Measurements from ENCODE around the gene ASB18. TPM values are rescaled to one million over a fixed set of nuclear protein-coding genes. Genes with fewer than 3 reads are reported as not detected.

ASB18 gene
- not detected for polyA plus RNA-seq

GRCh38 chr2:236264256-236264655 is at the start of gene ASB18:
Gene ASB18 (minus strand): TSS chr2:236264406. CDS start chr2:236264345, 61 bp downstream.
- no peak within 1 kb of the TSS for H3K4me3 ChIP-seq (ENCODE audit: low read depth in 1 of 2, low read length in 2 of 2)
- peaks cover 0 to 2% of the 10 kb centered on the region in 2 donors for H3K4me1 ChIP-seq (ENCODE audit: control insufficient read depth in 2 of 2, insufficient read depth in 2 of 2, low read length in 1 of 2)
- WGBS, 2 donors = 49 to 52% methylated on average over 8 of the region's 8 CpGs
- no peaks in the 10 kb centered on the region for H3K36me3 ChIP-seq (ENCODE audit: control insufficient read depth in 2 of 2, insufficient read depth in 2 of 2, low read length in 1 of 2)
- H3K27me3 ChIP-seq (ENCODE audit: control insufficient read depth in 1 of 2, insufficient read depth in 2 of 2, low read length in 2 of 2) = no peaks in the 10 kb centered on the region
- H3K27ac ChIP-seq (ENCODE audit: low read depth in 2 of 2, low read length in 1 of 2) = no peak within 1 kb of the TSS
- H3K9me3 ChIP-seq (ENCODE audit: control insufficient read depth in 2 of 2, insufficient read depth in 1 of 2, low read depth in 1 of 2, low read length in 1 of 2) = peaks cover 0 to 2% of the 10 kb centered on the region in 2 donors

GRCh38 chr2:236311286-236311685 is 47.1 kb upstream of the ASB18 start:
- Histone ChIP-seq H3K27ac (ENCODE audit: low read depth in 2 of 2, low read length in 1 of 2) (no peak overlapping the region), H3K4me1 (ENCODE audit: control insufficient read depth in 2 of 2, insufficient read depth in 2 of 2, low read length in 1 of 2) (no peaks in the 10 kb centered on the region), H3K9me3 (ENCODE audit: control insufficient read depth in 2 of 2, insufficient read depth in 1 of 2, low read depth in 1 of 2, low read length in 1 of 2) (peaks cover 0 to 3% of the 10 kb centered on the region in 2 donors), H3K4me3 (ENCODE audit: low read depth in 1 of 2, low read length in 2 of 2) (no peak overlapping the region), H3K27me3 (ENCODE audit: control insufficient read depth in 1 of 2, insufficient read depth in 2 of 2, low read length in 2 of 2) (no peaks in the 10 kb centered on the region), H3K36me3 (ENCODE audit: control insufficient read depth in 2 of 2, insufficient read depth in 2 of 2, low read length in 1 of 2) (no peaks in the 10 kb centered on the region)
- 76 to 84% methylated on average over 3 of the region's 3 CpGs for WGBS, 2 donors

GRCh38 chr2:236309669-236310029 is 45.4 kb upstream of the ASB18 start:
- Histone ChIP-seq H3K4me3 (ENCODE audit: low read depth in 1 of 2, low read length in 2 of 2) (no peak overlapping the region), H3K9me3 (ENCODE audit: control insufficient read depth in 2 of 2, insufficient read depth in 1 of 2, low read depth in 1 of 2, low read length in 1 of 2) (peaks cover 0 to 3% of the 10 kb centered on the region in 2 donors), H3K4me1 (ENCODE audit: control insufficient read depth in 2 of 2, insufficient read depth in 2 of 2, low read length in 1 of 2) (no peaks in the 10 kb centered on the region), H3K36me3 (ENCODE audit: control insufficient read depth in 2 of 2, insufficient read depth in 2 of 2, low read length in 1 of 2) (no peaks in the 10 kb centered on the region), H3K27me3 (ENCODE audit: control insufficient read depth in 1 of 2, insufficient read depth in 2 of 2, low read length in 2 of 2) (no peaks in the 10 kb centered on the region), H3K27ac (ENCODE audit: low read depth in 2 of 2, low read length in 1 of 2) (no peak overlapping the region)
- 40 to 56% methylated on average over 9 of the region's 9 CpGs for WGBS, 2 donors

GRCh38 chr2:236308855-236309668 is 44.9 kb upstream of the ASB18 start:
- Histone ChIP-seq H3K27ac (ENCODE audit: low read depth in 2 of 2, low read length in 1 of 2) (no peak overlapping the region), H3K27me3 (ENCODE audit: control insufficient read depth in 1 of 2, insufficient read depth in 2 of 2, low read length in 2 of 2) (no peaks in the 10 kb centered on the region), H3K9me3 (ENCODE audit: control insufficient read depth in 2 of 2, insufficient read depth in 1 of 2, low read depth in 1 of 2, low read length in 1 of 2) (peaks cover 0 to 3% of the 10 kb centered on the region in 2 donors), H3K36me3 (ENCODE audit: control insufficient read depth in 2 of 2, insufficient read depth in 2 of 2, low read length in 1 of 2) (no peaks in the 10 kb centered on the region), H3K4me1 (ENCODE audit: control insufficient read depth in 2 of 2, insufficient read depth in 2 of 2, low read length in 1 of 2) (no peaks in the 10 kb centered on the region), H3K4me3 (ENCODE audit: low read depth in 1 of 2, low read length in 2 of 2) (no peak overlapping the region)
- 63 to 70% methylated on average over 19 of the region's 19 CpGs for WGBS, 2 donors

GRCh38 chr2:236307641-236308040 is 43.4 kb upstream of the ASB18 start:
- H3K4me3 ChIP-seq (ENCODE audit: low read depth in 1 of 2, low read length in 2 of 2) = no peak overlapping the region
- WGBS, 2 donors = 78 to 84% methylated on average over 12 of the region's 12 CpGs
- no peaks in the 10 kb centered on the region for H3K27me3 ChIP-seq (ENCODE audit: control insufficient read depth in 1 of 2, insufficient read depth in 2 of 2, low read length in 2 of 2)
- peaks cover 0 to 3% of the 10 kb centered on the region in 2 donors for H3K9me3 ChIP-seq (ENCODE audit: control insufficient read depth in 2 of 2, insufficient read depth in 1 of 2, low read depth in 1 of 2, low read length in 1 of 2)
- H3K4me1 ChIP-seq (ENCODE audit: control insufficient read depth in 2 of 2, insufficient read depth in 2 of 2, low read length in 1 of 2) = no peaks in the 10 kb centered on the region
- no peaks in the 10 kb centered on the region for H3K36me3 ChIP-seq (ENCODE audit: control insufficient read depth in 2 of 2, insufficient read depth in 2 of 2, low read length in 1 of 2)
- no peak overlapping the region for H3K27ac ChIP-seq (ENCODE audit: low read depth in 2 of 2, low read length in 1 of 2)

- H3K4me1 ChIP-seq (ENCODE audit: control insufficient read depth in 2 of 2, insufficient read depth in 2 of 2, low read length in 1 of 2) = no peaks in the 10 kb centered on the region
- no peaks in the 10 kb centered on the region for H3K36me3 ChIP-seq (ENCODE audit: control insufficient read depth in 2 of 2, insufficient read depth in 2 of 2, low read length in 1 of 2)
- WGBS, 2 donors = 79 to 85% methylated on average over 13 of the region's 13 CpGs
- H3K27ac ChIP-seq (ENCODE audit: low read depth in 2 of 2, low read length in 1 of 2) = no peak overlapping the region
- peaks cover 0 to 3% of the 10 kb centered on the region in 2 donors for H3K9me3 ChIP-seq (ENCODE audit: control insufficient read depth in 2 of 2, insufficient read depth in 1 of 2, low read depth in 1 of 2, low read length in 1 of 2)
- no peak overlapping the region for H3K4me3 ChIP-seq (ENCODE audit: low read depth in 1 of 2, low read length in 2 of 2)
- no peaks in the 10 kb centered on the region for H3K27me3 ChIP-seq (ENCODE audit: control insufficient read depth in 1 of 2, insufficient read depth in 2 of 2, low read length in 2 of 2)
Observed at GRCh38 chr2:236306825-236307540, 42.8 kb upstream of the ASB18 start.

GRCh38 chr2:236305964-236306605 is 41.9 kb upstream of the ASB18 start:
- H3K27ac ChIP-seq (ENCODE audit: low read depth in 2 of 2, low read length in 1 of 2) = no peak overlapping the region
- H3K36me3 ChIP-seq (ENCODE audit: control insufficient read depth in 2 of 2, insufficient read depth in 2 of 2, low read length in 1 of 2) = no peaks in the 10 kb centered on the region
- H3K4me1 ChIP-seq (ENCODE audit: control insufficient read depth in 2 of 2, insufficient read depth in 2 of 2, low read length in 1 of 2) = no peaks in the 10 kb centered on the region
- 86 to 90% methylated on average over 6 of the region's 6 CpGs for WGBS, 2 donors
- no peaks in the 10 kb centered on the region for H3K27me3 ChIP-seq (ENCODE audit: control insufficient read depth in 1 of 2, insufficient read depth in 2 of 2, low read length in 2 of 2)
- no peak overlapping the region for H3K4me3 ChIP-seq (ENCODE audit: low read depth in 1 of 2, low read length in 2 of 2)
- peaks cover 0 to under 1% of the 10 kb centered on the region in 2 donors for H3K9me3 ChIP-seq (ENCODE audit: control insufficient read depth in 2 of 2, insufficient read depth in 1 of 2, low read depth in 1 of 2, low read length in 1 of 2)

- no peaks in the 10 kb centered on the region for H3K36me3 ChIP-seq (ENCODE audit: control insufficient read depth in 2 of 2, insufficient read depth in 2 of 2, low read length in 1 of 2)
- no peak overlapping the region for H3K27ac ChIP-seq (ENCODE audit: low read depth in 2 of 2, low read length in 1 of 2)
- no peaks in the 10 kb centered on the region for H3K27me3 ChIP-seq (ENCODE audit: control insufficient read depth in 1 of 2, insufficient read depth in 2 of 2, low read length in 2 of 2)
- H3K4me3 ChIP-seq (ENCODE audit: low read depth in 1 of 2, low read length in 2 of 2) = no peak overlapping the region
- no peaks in the 10 kb centered on the region for H3K4me1 ChIP-seq (ENCODE audit: control insufficient read depth in 2 of 2, insufficient read depth in 2 of 2, low read length in 1 of 2)
- WGBS, 2 donors = 88 to 91% methylated on average over 10 of the region's 10 CpGs
- H3K9me3 ChIP-seq (ENCODE audit: control insufficient read depth in 2 of 2, insufficient read depth in 1 of 2, low read depth in 1 of 2, low read length in 1 of 2) = no peaks in the 10 kb centered on the region
Observed at GRCh38 chr2:236305531-236305930, 41.3 kb upstream of the ASB18 start.

- H3K4me3 ChIP-seq (ENCODE audit: low read depth in 1 of 2, low read length in 2 of 2) = no peak overlapping the region
- no peaks in the 10 kb centered on the region for H3K27me3 ChIP-seq (ENCODE audit: control insufficient read depth in 1 of 2, insufficient read depth in 2 of 2, low read length in 2 of 2)
- no peaks in the 10 kb centered on the region for H3K4me1 ChIP-seq (ENCODE audit: control insufficient read depth in 2 of 2, insufficient read depth in 2 of 2, low read length in 1 of 2)
- WGBS, 2 donors = 79 to 92% methylated on average over 2 of the region's 2 CpGs
- H3K9me3 ChIP-seq (ENCODE audit: control insufficient read depth in 2 of 2, insufficient read depth in 1 of 2, low read depth in 1 of 2, low read length in 1 of 2) = peaks cover 0 to under 1% of the 10 kb centered on the region in 2 donors
- H3K27ac ChIP-seq (ENCODE audit: low read depth in 2 of 2, low read length in 1 of 2) = no peak overlapping the region
- no peaks in the 10 kb centered on the region for H3K36me3 ChIP-seq (ENCODE audit: control insufficient read depth in 2 of 2, insufficient read depth in 2 of 2, low read length in 1 of 2)
Observed at GRCh38 chr2:236303935-236304334, 39.7 kb upstream of the ASB18 start.

All from esophagus (tissue), 2 donors.